Upper lobe of right lung (tissue), 1 donor: ENCODE results near the gene KIAA0825. TPM values are rescaled to one million over a fixed set of nuclear protein-coding genes. Genes with fewer than 3 reads are reported as not detected.
A peak's percentile ranks its signal among the peaks of the same experiment; 100 is the strongest.

Experiments used
- ATAC-seq: fragments of 200-7000 bp; cut with Tn5 transposase; one replicate; pipeline ENCODE4 v1.9.1; 2020; ENCODE audit warnings: mild to moderate bottlenecking, moderate library complexity
- DNase-seq: peaks from one replicate; pipeline ENCODE4 v3.0.0-alpha.2; 2020
- H3K27ac ChIP-seq: fragments of 200-600 bp; one replicate; pipeline ENCODE4 v1.8.0; 2022
- H3K27me3 ChIP-seq: fragments of 200-600 bp; one replicate; pipeline ENCODE4 v1.8.0; 2022; ENCODE audit warnings: mild to moderate bottlenecking
- H3K36me3 ChIP-seq: fragments of 200-600 bp; one replicate; pipeline ENCODE4 v1.8.0; 2022
- H3K4me1 ChIP-seq: fragments of 200-600 bp; one replicate; pipeline ENCODE4 v1.8.0; 2022
- H3K4me3 ChIP-seq: fragments of 200-600 bp; one replicate; pipeline ENCODE4 v1.8.0; 2022; ENCODE audit warnings: mild to moderate bottlenecking
- H3K9me3 ChIP-seq: fragments of 200-600 bp; one replicate; pipeline ENCODE4 v1.8.0; 2022
- intact Hi-C: fragments of 100-400 bp; cut with DNase I; formaldehyde crosslinking; loops from one replicate; pipeline ENCODE4 v1.11.0; 2022
- total RNA-seq: library from RNA; stranded (reverse); fragmentation: NEBNext Ultra II Directional; extraction: Animal tissue kit (Norgen Biotek cat#: 25700); gene quantifications from one replicate; pipeline ENCODE4 v1.2.1, GENCODE V29; 2021
- TF ChIP-seq, protein P1 (sequence below): fragments of 200-600 bp; IDR thresholded peaks from one replicate; pipeline ENCODE4 v1.8.0; 2022; ENCODE audit warnings: antibody characterized with exemption
- donor health status: DM: no; HTN: yes; CAD: no; lungs with severe emphysema.

Gene KIAA0825
- total RNA-seq, 1 donor from 2014 or later: 4.4 TPM

DNA sequence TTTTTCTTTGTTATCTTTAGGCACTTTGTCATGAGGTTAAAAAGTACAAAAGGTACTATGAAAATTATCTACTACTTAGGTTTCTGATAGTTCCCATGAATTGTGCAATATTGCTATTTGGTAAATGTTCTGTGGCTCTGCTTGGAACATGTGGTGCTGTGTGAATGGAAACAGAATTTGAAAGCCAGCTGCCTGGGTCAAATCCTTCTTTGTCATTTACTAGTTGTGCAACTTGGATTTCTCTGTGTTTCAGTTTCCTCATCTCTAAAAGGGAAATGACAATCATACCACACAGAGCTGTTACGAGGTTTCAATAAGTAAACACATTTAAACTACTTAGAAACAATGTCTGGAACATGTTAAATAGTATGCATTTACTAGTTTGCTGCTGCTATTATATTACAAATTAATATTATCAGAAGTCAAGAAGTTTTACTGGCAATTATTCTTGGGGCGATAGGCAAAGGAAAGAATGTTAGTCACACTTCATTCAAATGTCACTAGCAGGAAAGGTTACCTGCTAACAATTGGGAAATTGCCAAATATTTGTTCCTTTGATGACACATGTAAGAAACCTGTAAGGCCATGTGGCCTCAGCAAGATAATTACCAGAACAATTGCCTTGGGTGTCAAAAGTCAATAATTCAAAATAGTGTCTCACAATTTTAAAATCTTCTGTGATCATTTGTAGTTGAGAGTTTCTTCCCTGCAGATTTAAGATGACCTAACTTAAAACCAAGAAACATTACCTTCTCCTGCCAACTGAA is 184.8 kb downstream of the KIAA0825 start:
- H3K36me3 ChIP-seq: no peaks in the 10 kb centered on the region
- no peaks in the 10 kb centered on the region for H3K27me3 ChIP-seq
- no peak overlapping the region for H3K4me3 ChIP-seq
- TF ChIP-seq, protein P1, sequence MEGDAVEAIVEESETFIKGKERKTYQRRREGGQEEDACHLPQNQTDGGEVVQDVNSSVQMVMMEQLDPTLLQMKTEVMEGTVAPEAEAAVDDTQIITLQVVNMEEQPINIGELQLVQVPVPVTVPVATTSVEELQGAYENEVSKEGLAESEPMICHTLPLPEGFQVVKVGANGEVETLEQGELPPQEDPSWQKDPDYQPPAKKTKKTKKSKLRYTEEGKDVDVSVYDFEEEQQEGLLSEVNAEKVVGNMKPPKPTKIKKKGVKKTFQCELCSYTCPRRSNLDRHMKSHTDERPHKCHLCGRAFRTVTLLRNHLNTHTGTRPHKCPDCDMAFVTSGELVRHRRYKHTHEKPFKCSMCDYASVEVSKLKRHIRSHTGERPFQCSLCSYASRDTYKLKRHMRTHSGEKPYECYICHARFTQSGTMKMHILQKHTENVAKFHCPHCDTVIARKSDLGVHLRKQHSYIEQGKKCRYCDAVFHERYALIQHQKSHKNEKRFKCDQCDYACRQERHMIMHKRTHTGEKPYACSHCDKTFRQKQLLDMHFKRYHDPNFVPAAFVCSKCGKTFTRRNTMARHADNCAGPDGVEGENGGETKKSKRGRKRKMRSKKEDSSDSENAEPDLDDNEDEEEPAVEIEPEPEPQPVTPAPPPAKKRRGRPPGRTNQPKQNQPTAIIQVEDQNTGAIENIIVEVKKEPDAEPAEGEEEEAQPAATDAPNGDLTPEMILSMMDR: no peak
- no peaks in the 10 kb centered on the region for H3K9me3 ChIP-seq
- no peaks in the 10 kb centered on the region for H3K4me1 ChIP-seq
- DNase-seq (no peak), ATAC-seq (peak; percentile 82)
- peak overlapping the region; percentile 38 for H3K27ac ChIP-seq
- intact Hi-C loops: no loop called here

DNA sequence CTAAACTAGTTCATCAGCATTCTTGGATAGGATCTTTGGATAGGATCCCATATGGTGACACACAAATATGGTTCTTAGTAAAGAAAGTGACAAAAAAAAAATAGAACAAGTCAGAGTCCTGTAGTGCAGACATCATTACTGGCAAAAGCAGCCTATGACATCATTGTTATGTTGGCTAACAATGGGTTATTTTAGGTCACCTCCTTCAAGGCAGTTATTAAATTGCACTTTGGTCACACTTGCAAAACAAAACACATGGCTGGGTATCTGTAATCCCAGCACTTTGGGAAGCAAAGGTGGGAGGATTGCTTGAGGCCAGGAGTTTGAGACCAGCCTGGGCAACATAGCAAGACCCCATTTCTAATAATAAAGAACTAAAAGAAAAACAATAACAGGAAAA is 185.9 kb downstream of the KIAA0825 start:
- DNase-seq (no peak), ATAC-seq (peak; percentile 62)
- intact Hi-C loops: no loop called here
- TF ChIP-seq, protein P1: no peak
- Histone ChIP-seq H3K4me1 (no peaks in the 10 kb centered on the region), H3K9me3 (no peaks in the 10 kb centered on the region), H3K36me3 (no peaks in the 10 kb centered on the region), H3K27me3 (no peaks in the 10 kb centered on the region), H3K27ac (no peak overlapping the region), H3K4me3 (no peak overlapping the region)

DNA sequence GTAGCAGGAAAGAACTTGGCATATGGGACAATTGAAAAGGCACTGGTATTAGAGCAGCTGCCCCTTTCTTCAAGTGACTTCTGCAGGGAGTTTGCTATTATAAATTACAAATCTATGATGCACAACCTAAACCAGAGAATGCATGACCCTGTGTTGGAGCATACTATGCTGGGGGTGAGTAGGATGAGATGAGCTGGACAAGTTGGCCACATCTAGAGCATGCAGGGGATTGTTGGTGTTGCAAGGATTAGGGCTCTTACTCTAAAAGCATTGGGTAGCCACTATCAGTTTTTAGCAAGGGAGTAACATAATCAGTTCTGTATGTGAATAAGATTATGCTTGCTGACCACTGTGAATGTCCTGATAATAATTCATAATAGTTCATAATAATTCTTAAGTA is 186.7 kb downstream of the KIAA0825 start:
- no peaks in the 10 kb centered on the region for H3K36me3 ChIP-seq
- ATAC-seq (no peak), DNase-seq (no peak)
- no peak overlapping the region for H3K27ac ChIP-seq
- no peaks in the 10 kb centered on the region for H3K27me3 ChIP-seq
- H3K9me3 ChIP-seq: no peaks in the 10 kb centered on the region
- intact Hi-C loops: no loop called here
- no peaks in the 10 kb centered on the region for H3K4me1 ChIP-seq
- TF ChIP-seq, protein P1: no peak
- H3K4me3 ChIP-seq: no peak overlapping the region

DNA sequence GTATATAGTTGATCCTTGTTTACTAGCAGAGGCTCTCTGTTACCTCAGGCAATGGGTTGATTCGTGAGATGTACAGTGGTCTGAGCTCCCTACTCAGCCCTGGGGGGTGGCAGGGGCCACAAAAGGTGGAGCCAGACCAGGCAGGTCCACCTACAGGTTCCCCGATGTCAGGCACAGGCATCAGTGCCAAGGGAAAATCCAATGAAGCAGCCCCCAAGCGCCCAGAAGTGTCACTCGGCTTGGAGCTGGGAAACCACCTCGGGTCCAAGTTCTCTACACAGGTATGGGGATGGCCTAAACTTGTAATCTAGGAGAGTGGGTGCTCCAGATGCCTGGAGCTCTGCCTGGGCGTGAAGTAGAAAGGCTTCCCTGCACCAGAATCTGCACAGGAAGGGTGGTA is 188.8 kb downstream of the KIAA0825 start:
- ATAC-seq: no peak
- no peak overlapping the region for H3K4me3 ChIP-seq
- DNase-seq: no peak
- no peaks in the 10 kb centered on the region for H3K4me1 ChIP-seq
- TF ChIP-seq, protein P1: no peak
- intact Hi-C loops: no loop called here
- H3K27ac ChIP-seq: no peak overlapping the region
- no peaks in the 10 kb centered on the region for H3K9me3 ChIP-seq
- H3K27me3 ChIP-seq: no peaks in the 10 kb centered on the region
- H3K36me3 ChIP-seq: no peaks in the 10 kb centered on the region

DNA sequence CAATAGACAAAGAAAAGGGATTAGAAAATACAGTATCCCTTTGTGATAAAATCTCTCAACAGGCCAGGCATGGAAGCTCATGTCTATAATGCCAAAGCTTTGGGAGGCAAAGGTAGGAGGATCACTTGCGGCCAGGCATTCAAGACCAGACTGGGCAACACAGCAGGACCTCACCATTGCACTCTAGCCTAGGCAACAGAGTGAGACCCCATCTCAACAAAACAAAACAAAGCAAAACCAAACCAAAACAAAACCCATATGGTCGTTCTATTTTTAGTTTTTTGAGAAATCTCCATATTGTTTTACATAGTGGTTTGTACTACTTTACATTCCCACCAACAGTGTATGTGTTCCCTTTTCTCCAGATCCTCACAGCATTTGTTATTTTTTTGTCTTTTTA is 193.0 kb downstream of the KIAA0825 start:
- Histone ChIP-seq H3K27me3 (no peaks in the 10 kb centered on the region), H3K36me3 (no peaks in the 10 kb centered on the region), H3K4me1 (no peaks in the 10 kb centered on the region), H3K27ac (no peak overlapping the region), H3K9me3 (no peaks in the 10 kb centered on the region), H3K4me3 (no peak overlapping the region)
- intact Hi-C loops: no loop called here
- TF ChIP-seq, protein P1: no peak
- no peak for ATAC-seq
- no peak for DNase-seq

DNA sequence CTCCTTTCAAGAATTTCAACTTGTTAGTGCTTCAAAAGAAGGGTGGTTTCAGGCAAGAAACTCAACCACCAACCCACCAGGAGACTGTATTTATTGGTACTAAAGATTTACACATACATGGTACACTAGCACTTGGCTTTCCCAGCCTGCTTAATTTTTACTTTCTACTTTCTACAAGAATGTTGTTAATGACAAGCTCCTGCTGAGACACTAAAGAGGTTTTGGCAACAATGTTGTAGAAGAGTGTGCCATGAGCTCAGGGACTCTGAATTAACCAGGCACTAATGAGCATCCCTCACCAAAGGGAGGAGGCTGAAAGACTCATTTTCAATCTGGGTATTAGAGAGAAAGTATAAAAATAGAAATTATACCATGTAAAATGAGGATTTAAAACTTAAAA is 195.0 kb downstream of the KIAA0825 start:
- no peak overlapping the region for H3K27ac ChIP-seq
- H3K4me1 ChIP-seq: no peaks in the 10 kb centered on the region
- ATAC-seq (no peak), DNase-seq (no peak)
- no peaks in the 10 kb centered on the region for H3K27me3 ChIP-seq
- H3K36me3 ChIP-seq: no peaks in the 10 kb centered on the region
- no peak overlapping the region for H3K4me3 ChIP-seq
- TF ChIP-seq, protein P1: no peak
- no peaks in the 10 kb centered on the region for H3K9me3 ChIP-seq
- intact Hi-C loops: no loop called here
